Midbrain (tissue), 1 donor: ENCODE results near the gene PAM.

ENCODE experiments used
- DNase-seq: peaks from one replicate; lab custom pipeline; 2025; lab: John Stamatoyannopoulos, UW

The PAM gene

DNA sequence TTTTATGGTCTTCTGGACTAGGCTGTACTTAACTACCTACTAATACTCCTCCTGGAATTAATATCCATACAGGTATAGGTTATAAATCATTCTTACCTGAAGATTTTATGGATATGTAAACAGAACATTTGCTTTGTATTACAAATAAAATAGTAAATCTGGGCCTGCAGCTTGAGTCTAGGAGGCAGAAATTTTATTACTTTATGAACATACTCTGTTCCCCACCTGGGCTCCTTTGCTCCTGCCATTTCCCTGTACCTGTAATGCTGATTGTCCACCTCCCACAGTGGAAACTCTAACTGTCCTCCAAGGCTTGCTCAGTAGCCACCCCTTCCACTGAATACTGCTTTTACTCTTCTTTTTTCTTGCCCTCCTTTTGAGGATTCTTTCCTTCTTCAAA, 108.0 kb downstream of the PAM start:
- no peak for DNase-seq

- no peak for DNase-seq
These were observed 108.9 kb downstream of the PAM start for GRCh38 chr5:102863764-102864560.

DNA sequence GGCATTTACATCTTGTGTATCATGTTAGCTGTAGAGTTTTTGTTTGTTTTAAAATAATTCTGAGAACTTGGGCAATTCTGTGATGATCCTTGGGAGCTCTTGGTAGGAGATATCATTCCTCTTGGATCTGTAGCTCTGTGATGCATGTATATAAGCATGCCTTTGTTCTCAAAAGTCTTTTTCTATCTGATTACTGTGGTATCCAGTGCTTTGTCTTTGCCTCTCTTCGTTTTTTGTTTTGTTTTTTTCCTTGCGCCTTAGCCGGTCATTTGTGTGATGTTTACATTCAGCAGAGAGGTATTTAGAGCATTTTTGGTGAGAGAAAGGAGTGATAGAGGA, 110.0 kb downstream of the PAM start:
- no peak for DNase-seq

DNA sequence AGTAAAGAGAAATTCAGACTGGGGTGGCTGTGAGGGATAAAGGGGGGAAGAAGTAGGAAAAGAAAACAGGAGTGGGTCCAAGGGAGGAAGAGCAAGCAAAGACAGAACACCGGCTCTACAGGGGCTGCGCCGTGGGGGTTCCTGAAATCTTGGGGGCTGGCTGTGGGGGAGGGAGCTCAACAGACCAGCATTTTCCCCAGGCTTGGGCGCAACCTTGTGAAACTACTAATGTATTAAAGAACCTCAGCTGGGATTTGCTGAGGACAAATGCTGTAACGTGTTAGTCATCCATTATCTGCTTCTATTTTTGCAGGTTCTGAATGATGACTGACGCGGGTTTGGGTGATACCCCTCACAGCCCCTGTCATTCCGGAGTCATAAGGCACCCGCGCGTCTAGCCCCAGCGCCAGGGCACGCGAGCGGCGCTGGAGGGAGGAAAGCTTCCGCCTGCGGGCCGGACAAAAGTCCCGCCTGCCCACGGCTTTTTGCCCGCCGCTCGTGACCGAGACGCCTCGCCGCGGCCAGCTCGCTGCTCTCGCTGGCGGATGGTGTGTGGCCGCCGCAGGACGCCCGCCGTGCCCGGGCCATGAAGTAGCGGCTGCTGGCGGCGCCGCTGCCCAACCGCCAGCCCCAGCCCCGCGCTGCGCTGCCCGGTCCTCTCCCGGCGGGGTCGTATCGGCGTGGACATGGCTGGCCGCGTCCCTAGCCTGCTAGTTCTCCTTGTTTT, 110.6 kb downstream of the PAM start:
- DNase-seq: peak; percentile 75

GRCh38 chr5:102866237-102866600, 111.1 kb downstream of the PAM start:
- no peak for DNase-seq

DNA sequence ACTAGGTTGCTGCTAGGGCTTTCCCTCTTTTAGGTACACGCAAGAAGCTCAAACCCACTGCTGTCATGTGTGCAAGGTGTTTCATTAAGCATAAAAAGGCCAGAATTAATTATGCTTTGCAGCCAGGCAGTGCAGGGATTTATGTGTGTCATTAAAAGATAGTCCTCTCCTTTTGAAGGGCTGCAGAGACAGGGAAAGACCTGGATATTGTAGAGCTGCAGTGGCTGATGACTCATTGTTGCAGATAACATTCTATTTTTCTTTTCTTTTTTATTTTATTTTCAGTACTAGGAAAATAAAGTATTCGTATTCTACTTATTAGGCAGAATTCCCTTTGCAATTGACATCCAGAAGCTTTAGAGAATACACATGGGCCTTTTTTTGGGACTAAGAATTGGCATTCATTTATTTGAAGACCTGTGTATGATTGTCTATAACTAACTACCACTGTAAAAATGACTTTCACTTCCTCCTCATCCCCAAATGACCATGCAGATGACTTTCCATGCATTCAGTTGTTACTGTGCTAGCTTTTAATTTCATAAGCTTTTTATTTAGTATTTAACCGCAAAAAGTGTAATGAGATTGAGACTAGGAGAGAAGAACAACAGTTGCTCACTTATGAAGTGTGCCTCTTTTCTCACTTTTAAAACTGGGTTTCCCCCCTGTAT, 113.0 kb downstream of the PAM start:
- DNase-seq: no peak

- DNase-seq: no peak
These were observed 114.1 kb downstream of the PAM start for GRCh38 chr5:102869230-102869629.

GRCh38 chr5:102873379-102873932, 118.4 kb downstream of the PAM start:
- no peak for DNase-seq

DNA sequence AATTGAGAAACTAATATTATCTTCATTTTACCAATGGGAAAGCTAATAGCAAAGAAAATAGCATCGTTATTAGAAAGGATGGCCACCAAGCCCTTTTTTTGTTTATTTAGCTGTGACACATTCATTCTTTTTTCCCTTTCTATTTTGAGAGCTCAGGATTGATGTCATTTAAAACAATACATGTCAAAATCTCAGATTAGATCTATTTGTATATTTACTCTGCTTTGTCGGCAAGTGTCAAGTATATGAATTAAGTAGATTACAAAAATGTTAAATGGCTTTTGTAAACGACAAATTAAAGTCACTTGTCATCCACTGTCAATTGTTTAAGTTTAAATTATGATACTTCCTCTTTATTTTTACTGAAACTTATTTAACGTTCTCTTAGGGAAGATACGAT, 118.9 kb downstream of the PAM start:
- DNase-seq: no peak

DNA sequence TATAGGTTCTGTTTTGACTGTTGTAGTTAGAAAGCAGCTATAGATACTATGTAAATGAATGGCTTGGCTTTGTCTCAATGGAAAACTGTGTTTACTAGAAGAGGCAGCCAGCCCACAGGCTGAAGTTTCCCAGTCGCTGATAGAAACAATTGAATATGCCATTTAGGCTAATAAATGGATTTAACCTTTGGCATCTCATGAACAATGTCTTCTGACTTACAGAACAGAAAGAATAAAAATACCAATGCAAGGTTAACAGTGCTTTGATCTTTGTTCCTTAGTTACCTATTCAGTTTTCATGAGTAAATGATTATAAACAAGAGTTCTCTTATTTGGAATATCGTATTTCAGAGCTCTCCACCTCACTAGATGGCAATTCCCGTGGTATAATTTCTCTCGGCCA, 120.6 kb downstream of the PAM start:
- DNase-seq: no peak

- no peak for DNase-seq
These were observed 121.5 kb downstream of the PAM start for GRCh38 chr5:102876610-102877009.

DNA sequence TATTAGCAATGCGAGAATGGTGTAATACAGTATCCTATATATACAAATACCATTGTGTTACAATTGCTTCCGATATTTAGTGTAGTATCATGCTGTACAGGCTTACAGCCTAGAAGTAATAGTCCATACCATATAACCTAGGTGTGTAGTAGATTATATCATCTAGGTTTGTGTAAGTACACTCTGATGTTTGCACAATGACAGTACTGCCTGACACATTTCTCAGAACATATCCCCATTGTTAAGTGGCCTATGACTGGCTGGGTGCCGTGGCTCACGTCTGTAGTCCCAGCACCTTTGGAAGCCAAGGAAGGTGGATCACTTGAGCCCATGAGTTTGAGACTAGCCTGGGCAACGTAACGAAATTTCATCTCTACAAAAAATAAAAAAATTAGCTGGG, 124.6 kb downstream of the PAM start:
- DNase-seq: no peak

DNA sequence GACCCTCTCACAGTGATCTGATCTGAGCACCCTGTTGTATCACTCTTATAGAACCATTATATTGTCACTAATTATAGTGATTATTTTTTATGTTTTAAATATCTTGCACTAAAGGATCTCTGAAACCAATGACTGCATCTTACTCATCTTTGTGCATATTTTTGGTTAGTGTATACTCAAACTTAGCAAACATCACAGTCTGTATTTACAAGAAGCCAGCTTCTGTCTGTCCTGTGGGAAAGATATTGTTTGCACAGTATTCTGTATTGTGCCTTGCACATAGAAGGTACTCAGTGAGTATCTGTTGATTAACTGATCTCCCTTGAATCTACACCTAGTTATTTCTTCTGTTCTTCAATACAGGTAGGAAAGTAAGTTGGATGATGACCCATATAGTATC, 131.5 kb downstream of the PAM start:
- DNase-seq: no peak

- DNase-seq: no peak
These were observed 133.4 kb downstream of the PAM start for GRCh38 chr5:102888483-102888882.

GRCh38 chr5:102889033-102889432, 133.9 kb downstream of the PAM start:
- DNase-seq: no peak

GRCh38 chr5:102890133-102890532, 135.0 kb downstream of the PAM start:
- no peak for DNase-seq

GRCh38 chr5:102891175-102891574, 136.1 kb downstream of the PAM start:
- DNase-seq: no peak

- no peak for DNase-seq
These were observed 138.8 kb downstream of the PAM start for GRCh38 chr5:102893942-102894341.

GRCh38 chr5:102895234-102895633, 140.1 kb downstream of the PAM start:
- DNase-seq: no peak

GRCh38 chr5:102895976-102896375, 140.9 kb downstream of the PAM start:
- no peak for DNase-seq

- no peak for DNase-seq
These were observed 146.5 kb downstream of the PAM start for GRCh38 chr5:102901424-102902134.

DNA sequence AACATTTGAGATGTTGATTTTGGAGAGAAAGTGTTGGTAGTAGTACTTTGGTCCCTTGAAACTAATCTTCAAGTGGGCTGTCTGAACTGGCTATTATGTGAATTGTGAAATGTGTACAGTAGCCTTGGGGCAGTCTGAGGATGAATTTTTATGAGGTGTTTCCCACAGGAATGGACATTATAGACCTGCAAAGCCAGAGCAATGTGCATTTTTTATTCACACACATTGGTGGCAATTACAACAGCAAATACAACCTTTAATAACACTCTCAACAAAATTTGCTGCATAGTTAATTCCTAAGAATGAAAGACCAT, 147.0 kb downstream of the PAM start:
- DNase-seq: no peak
